Activated CD8-positive, alpha-beta T cell treated with anti-CD3 and anti-CD28 coated beads, Interleukin-2, amount 10 ng/mL, durations not matched to agents 7 days and 5 days (primary cell): ENCODE measurements around the gene DLGAP3. TPM values are rescaled to one million over a fixed set of nuclear protein-coding genes. Genes with fewer than 3 reads are reported as not detected.
A peak's percentile ranks its signal among the peaks of the same experiment; 100 is the strongest.

Experiments
- ATAC-seq: fragments of 150-1000 bp; cut with Tn5 transposase; one replicate; pipeline ENCODE4 v1.10.0; 2021; ENCODE audit warnings: moderate library complexity
- CTCF ChIA-PET: fragments of 350-600 bp; sonication (Branson Sonifier 250); formaldehyde crosslinking; loops from one replicate; lab custom pipeline; 2021; ENCODE audit warnings: antibody characterized with exemption; lab: Charles Lee
- POLR2A ChIA-PET: fragments of 350-600 bp; sonication (Branson Sonifier 250); formaldehyde crosslinking; loops from one replicate; lab custom pipeline; 2021; ENCODE audit warnings: antibody characterized with exemption; lab: Charles Lee
- DNase-seq: peaks from one replicate; pipeline ENCODE4 v3.0.0-alpha.2; 2020
- H3K27ac Mint-ChIP-seq: one replicate; pipeline ENCODE4 v1.8.0; 2021; ENCODE audit warnings: mild to moderate bottlenecking, mixed read lengths
- H3K27me3 Mint-ChIP-seq: one replicate; pipeline ENCODE4 v1.8.0; 2021; ENCODE audit warnings: low read depth, mixed read lengths
- H3K36me3 Mint-ChIP-seq: one replicate; pipeline ENCODE4 v1.8.0; 2021; ENCODE audit warnings: low read depth, mixed read lengths
- H3K4me1 Mint-ChIP-seq: one replicate; pipeline ENCODE4 v1.8.0; 2021; ENCODE audit warnings: low read depth, mixed read lengths
- H3K4me3 Mint-ChIP-seq: one replicate; pipeline ENCODE4 v1.8.0; 2021; ENCODE audit warnings: mild to moderate bottlenecking, mixed read lengths
- H3K9me3 Mint-ChIP-seq: one replicate; pipeline ENCODE4 v1.8.0; 2022; ENCODE audit warnings: mixed read lengths; ENCODE audit not compliant: insufficient read depth
- total RNA-seq, 2 experiments: library from RNA; stranded (reverse); gene quantifications; one replicate each; pipeline ENCODE4 v1.2.3, GENCODE V29; 2021

The DLGAP3 gene
- total RNA-seq, 2 experiments from 2014 or later: 0.29 to 0.39 TPM

GRCh38 chr1:34928066-34928696, 1.3 kb downstream of the DLGAP3 start:
- ATAC-seq (no peak), DNase-seq (no peak)
- POLR2A ChIA-PET: no interaction called here
- Mint-ChIP-seq H3K4me1 (peaks cover 5% of the 10 kb centered on the region), H3K9me3 (no peaks in the 10 kb centered on the region), H3K4me3 (no peak overlapping the region), H3K27ac (no peak overlapping the region), H3K36me3 (no peaks in the 10 kb centered on the region), H3K27me3 (peaks cover 41% of the 10 kb centered on the region)
- CTCF ChIA-PET: no interaction called here

GRCh38 chr1:34927316-34927715, 2.1 kb downstream of the DLGAP3 start:
- CTCF ChIA-PET: interaction anchor here (0.8 kb wide), 1 partner anchor 10 kb away, joined by 3 read pairs; no protein-coding TSS in a partner anchor
- DNase-seq (no peak), ATAC-seq (no peak)
- POLR2A ChIA-PET: no interaction called here
- Mint-ChIP-seq H3K4me1 (peaks cover 5% of the 10 kb centered on the region), H3K36me3 (no peaks in the 10 kb centered on the region), H3K4me3 (no peak overlapping the region), H3K27ac (no peak overlapping the region), H3K27me3 (peaks cover 42% of the 10 kb centered on the region), H3K9me3 (no peaks in the 10 kb centered on the region)

- Mint-ChIP-seq H3K4me1 (peaks cover 5% of the 10 kb centered on the region), H3K27me3 (peaks cover 40% of the 10 kb centered on the region), H3K27ac (no peak overlapping the region), H3K36me3 (no peaks in the 10 kb centered on the region), H3K9me3 (no peaks in the 10 kb centered on the region), H3K4me3 (no peak overlapping the region)
- POLR2A ChIA-PET: no interaction called here
- ATAC-seq (no peak), DNase-seq (no peak)
- CTCF ChIA-PET: interaction anchor here (0.8 to 1.8 kb wide), 2 partner anchors 11 to 60 kb away, joined by 3 to 7 read pairs; no protein-coding TSS in a partner anchor
These were observed 2.6 kb downstream of the DLGAP3 start for GRCh38 chr1:34926894-34927293.

GRCh38 chr1:34926156-34926555, 3.3 kb downstream of the DLGAP3 start:
- Mint-ChIP-seq H3K36me3 (no peaks in the 10 kb centered on the region), H3K9me3 (no peaks in the 10 kb centered on the region), H3K4me1 (peaks cover 5% of the 10 kb centered on the region), H3K27me3 (peaks cover 43% of the 10 kb centered on the region), H3K4me3 (no peak overlapping the region), H3K27ac (no peak overlapping the region)
- DNase-seq (no peak), ATAC-seq (no peak)
- ChIA-PET POLR2A (no interaction called here), CTCF (interaction anchor here (1.8 kb wide), 1 partner anchor 59 kb away, joined by 7 read pairs; no protein-coding TSS in a partner anchor)

- H3K4me3 Mint-ChIP-seq: no peak overlapping the region
- no peaks in the 10 kb centered on the region for H3K9me3 Mint-ChIP-seq
- H3K27ac Mint-ChIP-seq: no peak overlapping the region
- ChIA-PET CTCF (interaction anchor here (1.8 kb wide), 1 partner anchor 58 kb away, joined by 7 read pairs; no protein-coding TSS in a partner anchor), POLR2A (no interaction called here)
- ATAC-seq (no peak), DNase-seq (no peak)
- H3K36me3 Mint-ChIP-seq: no peaks in the 10 kb centered on the region
- H3K4me1 Mint-ChIP-seq: peaks cover 5% of the 10 kb centered on the region
- H3K27me3 Mint-ChIP-seq: peaks cover 40% of the 10 kb centered on the region
These were observed 3.7 kb downstream of the DLGAP3 start for GRCh38 chr1:34925730-34926129.

GRCh38 chr1:34924759-34925555, 4.5 kb downstream of the DLGAP3 start:
- ChIA-PET CTCF (interaction anchor here (1.8 kb wide), 1 partner anchor 58 kb away, joined by 7 read pairs; no protein-coding TSS in a partner anchor), POLR2A (no interaction called here)
- Mint-ChIP-seq H3K4me1 (peaks cover 5% of the 10 kb centered on the region), H3K27ac (no peak overlapping the region), H3K36me3 (no peaks in the 10 kb centered on the region), H3K9me3 (no peaks in the 10 kb centered on the region), H3K4me3 (no peak overlapping the region), H3K27me3 (peaks cover 38% of the 10 kb centered on the region)
- DNase-seq (peak; percentile 76), ATAC-seq (peak; percentile 53)

GRCh38 chr1:34923490-34923889, 6.0 kb downstream of the DLGAP3 start:
- Mint-ChIP-seq H3K36me3 (no peaks in the 10 kb centered on the region), H3K4me1 (peaks cover under 1% of the 10 kb centered on the region), H3K4me3 (no peak overlapping the region), H3K9me3 (no peaks in the 10 kb centered on the region), H3K27me3 (peaks cover 34% of the 10 kb centered on the region), H3K27ac (no peak overlapping the region)
- ChIA-PET CTCF (interaction anchor here (0.6 kb wide), 1 partner anchor 239 kb away, joined by 3 read pairs; no protein-coding TSS in a partner anchor), POLR2A (no interaction called here)
- DNase-seq (no peak), ATAC-seq (no peak)

GRCh38 chr1:34918977-34919561, 10.4 kb downstream of the DLGAP3 start:
- Mint-ChIP-seq H3K27ac (no peak overlapping the region), H3K36me3 (no peaks in the 10 kb centered on the region), H3K4me3 (no peak overlapping the region), H3K9me3 (no peaks in the 10 kb centered on the region), H3K4me1 (no peaks in the 10 kb centered on the region), H3K27me3 (peaks cover 20% of the 10 kb centered on the region)
- ChIA-PET CTCF (no interaction called here), POLR2A (no interaction called here)
- no peak for ATAC-seq
- DNase-seq: no peak

GRCh38 chr1:34918386-34918976, 11.0 kb downstream of the DLGAP3 start:
- no peak overlapping the region for H3K27ac Mint-ChIP-seq
- ATAC-seq (no peak), DNase-seq (no peak)
- ChIA-PET CTCF (no interaction called here), POLR2A (no interaction called here)
- no peaks in the 10 kb centered on the region for H3K4me1 Mint-ChIP-seq
- no peaks in the 10 kb centered on the region for H3K9me3 Mint-ChIP-seq
- no peak overlapping the region for H3K4me3 Mint-ChIP-seq
- peaks cover 16% of the 10 kb centered on the region for H3K27me3 Mint-ChIP-seq
- H3K36me3 Mint-ChIP-seq: no peaks in the 10 kb centered on the region

- ChIA-PET CTCF (no interaction called here), POLR2A (no interaction called here)
- DNase-seq (no peak), ATAC-seq (no peak)
- Mint-ChIP-seq H3K27me3 (peaks cover 14% of the 10 kb centered on the region), H3K27ac (no peak overlapping the region), H3K9me3 (no peaks in the 10 kb centered on the region), H3K4me3 (no peak overlapping the region), H3K36me3 (no peaks in the 10 kb centered on the region), H3K4me1 (no peaks in the 10 kb centered on the region)
These were observed 12.4 kb downstream of the DLGAP3 start for GRCh38 chr1:34917017-34917416.

- Mint-ChIP-seq H3K27ac (no peak overlapping the region), H3K4me3 (no peak overlapping the region), H3K4me1 (no peaks in the 10 kb centered on the region), H3K36me3 (no peaks in the 10 kb centered on the region), H3K9me3 (no peaks in the 10 kb centered on the region), H3K27me3 (peaks cover 6% of the 10 kb centered on the region)
- ChIA-PET CTCF (interaction anchor here (0.8 kb wide), 1 partner anchor 64 kb away, joined by 3 read pairs; no protein-coding TSS in a partner anchor), POLR2A (no interaction called here)
- DNase-seq (no peak), ATAC-seq (no peak)
These were observed 13.3 kb downstream of the DLGAP3 start for GRCh38 chr1:34916104-34916503.
